H1 (cell line): ENCODE results near the gene IL4.

Experiments used
- CTCF ChIP-seq, 3 experiments: IDR thresholded peaks; 1 replicate in 2 of 3; 2 replicates in 1 of 3; pipeline versions ENCODE4 v1.5.1 to v1.6.1; 2011; ENCODE audit warnings: low read length in 3 of 3, mild to moderate bottlenecking in 3 of 3, inconsistent platforms in 2 of 3, low read depth in 1 of 3, moderate library complexity in 1 of 3; ENCODE audit not compliant: insufficient read depth in 1 of 3; ENCODE audit errors: control extremely low read depth in 1 of 3
- JUND ChIP-seq: IDR thresholded peaks from 2 replicates; pipeline ENCODE4 v1.6.1; 2011; ENCODE audit warnings: mild to moderate bottlenecking, improper control_type of control experiment, low read length
- RFX5 ChIP-seq: IDR thresholded peaks from 2 replicates; pipeline ENCODE4 v1.6.1; 2011; ENCODE audit warnings: low read depth, low read length, improper control_type of control experiment, borderline replicate concordance
- SAP30 ChIP-seq: fragments of 300-600 bp; sonication (generic); IDR thresholded peaks from 2 replicates; pipeline ENCODE4 v1.7.1; 2012; ENCODE audit warnings: low read length, moderate library complexity, mild to moderate bottlenecking, inconsistent platforms; ENCODE audit not compliant: insufficient read depth, insufficient replicate concordance
- ZNF274 ChIP-seq: IDR thresholded peaks from 2 replicates; pipeline ENCODE4 v1.7.0; 2012; ENCODE audit warnings: low read length, borderline replicate concordance; ENCODE audit errors: extremely low read depth

DNA sequence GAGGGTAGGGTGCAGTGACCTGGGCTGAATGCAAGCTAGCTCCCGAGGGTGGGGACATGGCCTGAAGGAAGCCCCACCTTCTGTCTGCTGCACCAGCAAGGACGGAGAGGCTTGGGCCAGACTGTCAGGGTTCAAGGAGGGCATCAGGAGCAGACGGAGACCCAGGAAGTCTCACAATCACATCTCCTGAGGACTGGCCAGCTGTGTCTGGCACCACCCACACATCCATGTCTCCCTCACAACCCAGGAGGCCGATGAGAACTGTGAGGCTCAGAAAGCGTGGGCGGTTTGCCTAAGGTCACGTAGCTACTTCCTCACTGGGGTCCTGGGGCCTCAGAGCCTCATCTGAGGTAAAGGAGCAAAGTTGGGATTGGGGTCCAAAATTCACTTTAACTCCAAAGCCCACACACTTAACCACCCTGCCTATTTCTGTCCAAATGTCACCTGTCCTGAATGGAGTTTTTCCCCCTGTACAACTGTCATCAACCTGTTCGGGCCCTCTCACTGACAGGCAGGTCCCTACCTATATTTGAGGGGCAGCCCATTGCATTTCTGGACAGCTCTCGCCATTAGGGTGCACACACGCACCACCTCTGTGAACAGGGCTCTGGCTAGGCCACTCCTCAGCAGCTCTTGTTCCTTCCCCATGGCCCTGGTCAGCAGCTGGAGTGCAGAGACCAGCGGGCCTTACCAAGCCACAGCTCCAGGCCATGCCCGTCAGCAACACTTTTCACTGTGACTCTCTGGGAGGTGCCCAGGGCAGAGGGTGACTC, 12.4 kb upstream of the IL4 start:
- TF ChIP-seq SAP30 (no peak), ZNF274 (no peak), CTCF (IDR thresholded peaks at IDR 0.05; ENCODE audit: control extremely low read depth in 1 of 3, insufficient read depth in 1 of 3, low read depth in 1 of 3, low read length in 3 of 3) (no peak), JUND (no peak), RFX5 (no peak)
